Neural cell (in vitro differentiated cells): ENCODE results near the gene CRELD1. TPM values are rescaled to one million over a fixed set of nuclear protein-coding genes. Genes with fewer than 3 reads are reported as not detected.

ENCODE experiments used
- H2AFZ ChIP-seq: fragments of 200-600, 300-800 bp; sonication (generic), shearing (Covaris generic); 2 replicates; pipeline ENCODE4 v1.6.0; 2014; ENCODE audit warnings: low read depth, mild to moderate bottlenecking, antibody characterized with exemption, low read length, moderate library complexity
- H3F3A ChIP-seq: fragments of 200-600 bp; shearing (Covaris generic); 2 replicates; pipeline ENCODE4 v1.6.1; 2016; ENCODE audit warnings: mild to moderate bottlenecking, moderate library complexity, mixed read lengths, antibody characterized with exemption, low read length; ENCODE audit not compliant: insufficient read depth, poor library complexity, severe bottlenecking
- H3K27ac ChIP-seq: fragments of 200-600, 300-800 bp; sonication (generic), shearing (Covaris generic); 2 replicates; pipeline ENCODE4 v1.5.1; 2014; ENCODE audit warnings: mild to moderate bottlenecking, low read length, moderate library complexity
- H3K27me3 ChIP-seq: fragments of 300-800, 200-600 bp; sonication (generic), shearing (Covaris generic); 2 replicates; pipeline ENCODE4 v1.6.0; 2014; ENCODE audit warnings: mild to moderate bottlenecking, low read depth, low read length, moderate library complexity; ENCODE audit not compliant: insufficient read depth
- H3K36me3 ChIP-seq: fragments of 300-800, 200-600 bp; sonication (generic), shearing (Covaris generic); 2 replicates; pipeline ENCODE4 v1.5.1; 2014; ENCODE audit warnings: mild to moderate bottlenecking, antibody characterized with exemption, low read length, moderate library complexity; ENCODE audit not compliant: insufficient read depth
- H3K4me2 ChIP-seq: fragments of 300-800, 200-600 bp; sonication (generic), shearing (Covaris generic); 2 replicates; pipeline ENCODE4 v1.6.0; 2014; ENCODE audit warnings: mild to moderate bottlenecking, low read length
- H3K4me3 ChIP-seq: fragments of 300-800, 200-600 bp; sonication (generic), shearing (Covaris generic); 2 replicates; pipeline ENCODE4 v1.5.1; 2014; ENCODE audit warnings: mild to moderate bottlenecking, low read length, moderate library complexity
- H3K79me2 ChIP-seq: fragments of 200-600 bp; shearing (Covaris generic); replicated peaks from 2 replicates; pipeline ENCODE4 v1.6.0; 2014; ENCODE audit warnings: mild to moderate bottlenecking, low read length, moderate library complexity; ENCODE audit not compliant: insufficient read depth
- H3K9ac ChIP-seq: fragments of 300-800, 200-600 bp; sonication (generic), shearing (Covaris generic); 2 replicates; pipeline ENCODE4 v1.6.1; 2016; ENCODE audit warnings: mild to moderate bottlenecking, low read length, mixed read lengths
- H3K9me2 ChIP-seq: fragments of 200-600 bp; shearing (Covaris generic); 2 replicates; pipeline ENCODE4 v1.6.1; 2016; ENCODE audit warnings: mild to moderate bottlenecking, low read length, mixed read lengths; ENCODE audit not compliant: insufficient read depth
- H3K9me3 ChIP-seq: fragments of 200-600, 300-800 bp; sonication (generic), shearing (Covaris generic); 2 replicates; pipeline ENCODE4 v1.6.1; 2016; ENCODE audit warnings: mild to moderate bottlenecking, mixed run types, low read length, moderate library complexity, mixed read lengths
- H4K20me1 ChIP-seq: fragments of 200-600 bp; shearing (Covaris generic); 2 replicates; pipeline ENCODE4 v1.6.1; 2016; ENCODE audit warnings: mild to moderate bottlenecking, mixed run types; ENCODE audit not compliant: insufficient read depth
- CTCF ChIP-seq: fragments of 450-650 bp; IDR thresholded peaks from 2 replicates; pipeline ENCODE4 v1.5.1; 2014; ENCODE audit warnings: antibody characterized with exemption, mild to moderate bottlenecking, moderate library complexity; ENCODE audit not compliant: poor library complexity, severe bottlenecking
- EP300 ChIP-seq: fragments of 450-650 bp; conservative IDR thresholded peaks from 2 replicates; pipeline ENCODE4 v1.6.1; 2014; ENCODE audit warnings: antibody characterized with exemption, mild to moderate bottlenecking, moderate library complexity; ENCODE audit not compliant: poor library complexity, severe bottlenecking
- EZH2 ChIP-seq: fragments of 200-600, 300-800 bp; shearing (Covaris generic), sonication (generic); IDR thresholded peaks from 2 replicates; pipeline ENCODE4 v1.6.1; 2014; ENCODE audit warnings: antibody characterized with exemption, low read length, borderline replicate concordance, mild to moderate bottlenecking; ENCODE audit not compliant: insufficient read depth, poor library complexity, severe bottlenecking
- MXI1 ChIP-seq: fragments of 450-650 bp; conservative IDR thresholded peaks from 2 replicates; pipeline ENCODE4 v1.6.1; 2014; ENCODE audit warnings: antibody characterized with exemption, mild to moderate bottlenecking; ENCODE audit not compliant: poor library complexity, severe bottlenecking
- POLR2AphosphoS5 ChIP-seq: IDR thresholded peaks from 2 replicates; pipeline ENCODE4 v1.6.1; 2012
- RAD21 ChIP-seq: fragments of 450-650 bp; conservative IDR thresholded peaks from 2 replicates; pipeline ENCODE4 v1.6.1; 2014; ENCODE audit warnings: antibody characterized with exemption, mild to moderate bottlenecking, moderate library complexity
- REST ChIP-seq: IDR thresholded peaks from 2 replicates; pipeline ENCODE4 v1.6.1; 2012; ENCODE audit warnings: borderline replicate concordance
- SMC3 ChIP-seq: fragments of 450-650 bp; conservative IDR thresholded peaks from 2 replicates; pipeline ENCODE4 v1.6.1; 2014; ENCODE audit warnings: antibody characterized with exemption, mild to moderate bottlenecking, moderate library complexity; ENCODE audit not compliant: poor library complexity
- TAF1 ChIP-seq: IDR thresholded peaks from 2 replicates; pipeline ENCODE4 v1.6.1; 2012; ENCODE audit warnings: low read depth
- polyA plus RNA-seq: library from polyadenylated mRNA; depleted of rRNA; stranded (reverse); fragments of >200 nt; gene quantifications from 2 replicates; pipeline ENCODE4 v1.2.3, GENCODE V29; 2014

Gene CRELD1
- polyA plus RNA-seq, 1 donor from 2014 or later, result 48.9 TPM

DNA sequence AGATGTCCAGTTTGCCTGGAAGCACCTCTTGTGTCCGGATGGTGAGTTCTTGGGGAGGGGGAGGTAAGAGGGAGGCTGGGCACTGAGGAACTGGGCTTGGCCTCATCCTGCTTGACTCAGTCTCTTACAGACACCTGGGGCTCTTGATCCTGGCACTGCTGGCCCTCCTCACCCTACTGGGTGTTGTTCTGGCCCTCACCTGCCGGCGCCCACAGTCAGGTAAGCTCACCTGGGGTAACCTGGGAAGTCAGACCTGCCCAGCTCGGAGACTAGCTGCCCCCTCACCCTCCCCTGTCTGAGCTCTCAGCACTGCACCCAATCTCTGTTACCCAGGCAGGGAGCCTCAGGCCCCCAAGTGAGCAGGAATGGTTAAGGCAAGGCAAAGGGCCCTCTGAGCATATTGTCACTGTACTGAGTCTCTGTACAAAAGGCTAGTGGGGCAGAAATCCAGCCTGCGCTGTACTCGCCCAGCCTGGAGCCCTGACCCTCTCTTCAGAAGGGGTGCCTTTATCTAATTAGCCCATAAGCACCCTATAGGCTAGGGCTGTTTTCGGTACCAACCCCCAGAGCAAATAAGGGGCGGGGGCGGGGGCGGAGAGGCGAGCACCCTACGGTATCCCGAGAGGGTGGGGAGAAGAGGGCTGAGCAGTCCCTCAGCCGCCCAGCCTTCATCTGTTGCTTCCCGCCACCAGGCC lies 18.9 kb upstream of the CRELD1 start (continued):
- TF ChIP-seq CTCF, result no peak
- no peak for TF ChIP-seq SMC3
- no peak for TF ChIP-seq MXI1

DNA sequence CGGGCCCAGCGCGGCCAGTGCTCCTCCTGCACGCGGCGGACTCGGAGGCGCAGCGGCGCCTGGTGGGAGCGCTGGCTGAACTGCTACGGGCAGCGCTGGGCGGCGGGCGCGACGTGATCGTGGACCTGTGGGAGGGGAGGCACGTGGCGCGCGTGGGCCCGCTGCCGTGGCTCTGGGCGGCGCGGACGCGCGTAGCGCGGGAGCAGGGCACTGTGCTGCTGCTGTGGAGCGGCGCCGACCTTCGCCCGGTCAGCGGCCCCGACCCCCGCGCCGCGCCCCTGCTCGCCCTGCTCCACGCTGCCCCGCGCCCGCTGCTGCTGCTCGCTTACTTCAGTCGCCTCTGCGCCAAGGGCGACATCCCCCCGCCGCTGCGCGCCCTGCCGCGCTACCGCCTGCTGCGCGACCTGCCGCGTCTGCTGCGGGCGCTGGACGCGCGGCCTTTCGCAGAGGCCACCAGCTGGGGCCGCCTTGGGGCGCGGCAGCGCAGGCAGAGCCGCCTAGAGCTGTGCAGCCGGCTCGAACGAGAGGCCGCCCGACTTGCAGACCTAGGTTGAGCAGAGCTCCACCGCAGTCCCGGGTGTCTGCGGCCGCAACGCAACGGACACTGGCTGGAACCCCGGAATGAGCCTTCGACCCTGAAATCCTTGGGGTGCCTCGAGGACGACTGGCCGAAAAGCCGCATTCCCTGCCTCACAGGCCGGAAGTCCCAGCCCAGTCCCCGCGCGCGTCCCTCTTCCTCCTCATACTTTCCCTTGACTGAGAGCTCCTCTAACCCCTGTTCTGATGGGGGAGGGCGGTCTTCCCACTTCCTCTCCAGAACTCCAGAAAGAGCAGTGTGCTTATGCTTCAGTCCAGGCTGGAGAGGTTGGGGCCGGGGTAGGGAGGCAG lies 18.1 kb upstream of the CRELD1 start:
- peak overlapping the region; percentile 45 for H3K9ac ChIP-seq

More for the DNA sequence above, 18.1 kb upstream of the CRELD1 start:
- Histone ChIP-seq H4K20me1 (no peaks in the 10 kb centered on the region), H3K36me3 (no peaks in the 10 kb centered on the region), H3K9me2 (no peaks in the 10 kb centered on the region), H3K4me3 (peak overlapping the region; percentile 62), H3K9me3 (no peaks in the 10 kb centered on the region), H3F3A (no peaks in the 10 kb centered on the region), H3K27me3 (peaks cover 16% of the 10 kb centered on the region), H3K27ac (no peak overlapping the region), H3K79me2 (no peaks in the 10 kb centered on the region), H3K4me2 (no peak overlapping the region), H2AFZ (no peak overlapping the region)
- peak; percentile 60 for TF ChIP-seq MXI1
- TF ChIP-seq EZH2, result no peak
- no peak for TF ChIP-seq RAD21
- no peak for TF ChIP-seq REST
- TF ChIP-seq EP300, result peak; percentile 12
- TF ChIP-seq TAF1, result no peak
- TF ChIP-seq SMC3, result peak; percentile 24
- TF ChIP-seq CTCF, result peak; percentile 36
- TF ChIP-seq POLR2AphosphoS5, result no peak
